ENCODE data around the gene DNAH10. TPM values are rescaled to one million over a fixed set of nuclear protein-coding genes. Genes with fewer than 3 reads are reported as not detected.

DNAH10 gene
- total and polyA plus RNA-seq, 2 donors from 2014 or later, result 0.24 to 0.28 TPM

GRCh38 chr12:123954647-123955350, 192.7 kb downstream of the DNAH10 start:
- Histone ChIP-seq H3K4me1 (ENCODE audit: control insufficient read depth in 2 of 3, insufficient read depth in 2 of 3, low read depth in 1 of 3, low read length in 3 of 3) (peaks cover 0 to 6% (median 5%) of the 10 kb centered on the region in 3 donors), H3K4me3 (ENCODE audit: low read length in 3 of 3) (no peak overlapping the region), H3K9ac (ENCODE audit: low read length in 3 of 3) (no peak overlapping the region), H3K27me3 (ENCODE audit: control insufficient read depth, insufficient read depth, low read length) (no peaks in the 10 kb centered on the region), H3K27ac (ENCODE audit: low read depth in 2 of 2, low read length in 2 of 2) (no peak overlapping the region), H3K36me3 (ENCODE audit: control insufficient read depth in 2 of 3, insufficient read depth in 3 of 3, low read length in 3 of 3) (no peaks in the 10 kb centered on the region), H3K9me3 (ENCODE audit: control insufficient read depth in 2 of 3, insufficient read depth in 1 of 3, low read length in 3 of 3) (no peaks in the 10 kb centered on the region)
- intact Hi-C loops (cut with DNase I), result no loop called here
- FAIRE-seq, result no peak
- TF ChIP-seq, protein P1, sequence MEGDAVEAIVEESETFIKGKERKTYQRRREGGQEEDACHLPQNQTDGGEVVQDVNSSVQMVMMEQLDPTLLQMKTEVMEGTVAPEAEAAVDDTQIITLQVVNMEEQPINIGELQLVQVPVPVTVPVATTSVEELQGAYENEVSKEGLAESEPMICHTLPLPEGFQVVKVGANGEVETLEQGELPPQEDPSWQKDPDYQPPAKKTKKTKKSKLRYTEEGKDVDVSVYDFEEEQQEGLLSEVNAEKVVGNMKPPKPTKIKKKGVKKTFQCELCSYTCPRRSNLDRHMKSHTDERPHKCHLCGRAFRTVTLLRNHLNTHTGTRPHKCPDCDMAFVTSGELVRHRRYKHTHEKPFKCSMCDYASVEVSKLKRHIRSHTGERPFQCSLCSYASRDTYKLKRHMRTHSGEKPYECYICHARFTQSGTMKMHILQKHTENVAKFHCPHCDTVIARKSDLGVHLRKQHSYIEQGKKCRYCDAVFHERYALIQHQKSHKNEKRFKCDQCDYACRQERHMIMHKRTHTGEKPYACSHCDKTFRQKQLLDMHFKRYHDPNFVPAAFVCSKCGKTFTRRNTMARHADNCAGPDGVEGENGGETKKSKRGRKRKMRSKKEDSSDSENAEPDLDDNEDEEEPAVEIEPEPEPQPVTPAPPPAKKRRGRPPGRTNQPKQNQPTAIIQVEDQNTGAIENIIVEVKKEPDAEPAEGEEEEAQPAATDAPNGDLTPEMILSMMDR (IDR thresholded peaks at IDR 0.05; ENCODE audit: borderline replicate concordance, extremely low read depth, insufficient read depth), result no peak
- peak in 1 of 5 donors; percentile 40 for DNase-seq

- no peak for FAIRE-seq
- Histone ChIP-seq H3K36me3 (ENCODE audit: control insufficient read depth in 2 of 3, insufficient read depth in 3 of 3, low read length in 3 of 3) (no peaks in the 10 kb centered on the region), H3K9me3 (ENCODE audit: control insufficient read depth in 2 of 3, insufficient read depth in 1 of 3, low read length in 3 of 3) (no peaks in the 10 kb centered on the region), H3K27me3 (ENCODE audit: control insufficient read depth, insufficient read depth, low read length) (no peaks in the 10 kb centered on the region), H3K4me1 (ENCODE audit: control insufficient read depth in 2 of 3, insufficient read depth in 2 of 3, low read depth in 1 of 3, low read length in 3 of 3) (peaks cover 0 to 5% (median 5%) of the 10 kb centered on the region in 3 donors), H3K4me3 (ENCODE audit: low read length in 3 of 3) (no peak overlapping the region), H3K27ac (ENCODE audit: low read depth in 2 of 2, low read length in 2 of 2) (no peak overlapping the region), H3K9ac (ENCODE audit: low read length in 3 of 3) (no peak overlapping the region)
- TF ChIP-seq, protein P1 (IDR thresholded peaks at IDR 0.05; ENCODE audit: borderline replicate concordance, extremely low read depth, insufficient read depth), result no peak
- intact Hi-C loops (cut with DNase I), result no loop called here
- peak in 1 of 5 donors; percentile 30 for DNase-seq
Observed at GRCh38 chr12:123956249-123956648, 194.1 kb downstream of the DNAH10 start.

GRCh38 chr12:123957196-123957595, 195.1 kb downstream of the DNAH10 start:
- H3K27ac ChIP-seq (ENCODE audit: low read depth in 2 of 2, low read length in 2 of 2), result no peak overlapping the region
- H3K36me3 ChIP-seq (ENCODE audit: control insufficient read depth in 2 of 3, insufficient read depth in 3 of 3, low read length in 3 of 3), result no peaks in the 10 kb centered on the region
- H3K4me1 ChIP-seq (ENCODE audit: control insufficient read depth in 2 of 3, insufficient read depth in 2 of 3, low read depth in 1 of 3, low read length in 3 of 3), result peaks cover 0 to 4% (median 0%) of the 10 kb centered on the region in 3 donors
- no peak for FAIRE-seq
- H3K9me3 ChIP-seq (ENCODE audit: control insufficient read depth in 2 of 3, insufficient read depth in 1 of 3, low read length in 3 of 3), result no peaks in the 10 kb centered on the region
- H3K9ac ChIP-seq (ENCODE audit: low read length in 3 of 3), result no peak overlapping the region
- DNase-seq, result peak in 3 of 5 donors; percentile 27 to 62 (median 42)
- H3K4me3 ChIP-seq (ENCODE audit: low read length in 3 of 3), result no peak overlapping the region
- TF ChIP-seq, protein P1 (IDR thresholded peaks at IDR 0.05; ENCODE audit: borderline replicate concordance, extremely low read depth, insufficient read depth), result no peak
- intact Hi-C loops (cut with DNase I), result no loop called here
- no peaks in the 10 kb centered on the region for H3K27me3 ChIP-seq (ENCODE audit: control insufficient read depth, insufficient read depth, low read length)
